Naive thymus-derived CD8-positive, alpha-beta T cell (primary cell): ENCODE data around the gene OR8K5. TPM values are rescaled to one million over a fixed set of nuclear protein-coding genes. Genes with fewer than 3 reads are reported as not detected.
"Not testable (repeated sequence)": the region's sequence is repeated elsewhere in the genome, so short reads cannot be mapped to it uniquely, and the experiment has no call there.

ENCODE experiments used
- ATAC-seq, 2 donors: fragments of 150-1000 bp; cut with Tn5 transposase in 1 of 2; sonication (Bioruptor Pico), chemical (Tn5 transposase) in 1 of 2; 1 replicate in 1 of 2; 2 replicates in 1 of 2; pipeline ENCODE4 v1.10.0; 2021; ENCODE audit warnings: mild to moderate bottlenecking in 2 of 2, moderate library complexity in 2 of 2
- POLR2A ChIA-PET: fragments of 350-600 bp; sonication (Branson Sonifier 250); formaldehyde crosslinking; loops from one replicate; lab custom pipeline; 2021; ENCODE audit warnings: antibody characterized with exemption; lab: Charles Lee
- DNase-seq, 10 donors: peaks; one replicate each; pipeline versions ENCODE4 v3.0.0 to v3.0.0-alpha.2; 2020 to 2022
- H3K27ac Mint-ChIP-seq, 10 donors: one replicate each; pipeline ENCODE4 v1.8.0; 2020 to 2022; ENCODE audit warnings: mild to moderate bottlenecking in 10 of 10, mixed read lengths in 10 of 10, moderate library complexity in 4 of 10, inconsistent platforms in 1 of 10
- H3K27me3 Mint-ChIP-seq, 5 donors: one replicate each; pipeline ENCODE4 v1.8.0; 2021 to 2022; ENCODE audit warnings: mixed read lengths in 5 of 5
- H3K36me3 Mint-ChIP-seq, 3 donors: one replicate each; pipeline ENCODE4 v1.8.0; 2020 to 2022; ENCODE audit warnings: mixed read lengths in 3 of 3, mild to moderate bottlenecking in 2 of 3, inconsistent platforms in 1 of 3
- H3K4me1 Mint-ChIP-seq, 4 donors: one replicate each; pipeline ENCODE4 v1.8.0; 2021 to 2022; ENCODE audit warnings: mixed read lengths in 4 of 4
- H3K4me3 Mint-ChIP-seq, 10 donors: one replicate each; pipeline ENCODE4 v1.8.0; 2020 to 2022; ENCODE audit warnings: mild to moderate bottlenecking in 10 of 10, mixed read lengths in 10 of 10, moderate library complexity in 6 of 10, inconsistent platforms in 1 of 10
- H3K9me3 Mint-ChIP-seq, 9 donors: one replicate each; pipeline ENCODE4 v1.8.0; 2020 to 2022; ENCODE audit warnings: mixed read lengths in 9 of 9, mild to moderate bottlenecking in 3 of 9, inconsistent platforms in 1 of 9, moderate library complexity in 1 of 9
- polyA plus RNA-seq, 3 donors: library from polyadenylated mRNA; unstranded; fragments of 300-500 nt; fragmentation: Illumina TruSeq; gene quantifications; one replicate each; pipeline ENCODE4 v1.2.3, GENCODE V29; 2021
- total RNA-seq, 8 experiments: library from RNA in 2 of 8; stranded (reverse) in 2 of 8; gene quantifications; one replicate each; pipeline ENCODE4 v1.2.3 and lab custom pipeline; 2021 to 2026

Gene OR8K5
- not detected for total RNA-seq
- not detected for polyA plus RNA-seq
- 0 reads per million in 6 experiments for total RNA-seq (lab: John Stamatoyannopoulos, UW)

DNA sequence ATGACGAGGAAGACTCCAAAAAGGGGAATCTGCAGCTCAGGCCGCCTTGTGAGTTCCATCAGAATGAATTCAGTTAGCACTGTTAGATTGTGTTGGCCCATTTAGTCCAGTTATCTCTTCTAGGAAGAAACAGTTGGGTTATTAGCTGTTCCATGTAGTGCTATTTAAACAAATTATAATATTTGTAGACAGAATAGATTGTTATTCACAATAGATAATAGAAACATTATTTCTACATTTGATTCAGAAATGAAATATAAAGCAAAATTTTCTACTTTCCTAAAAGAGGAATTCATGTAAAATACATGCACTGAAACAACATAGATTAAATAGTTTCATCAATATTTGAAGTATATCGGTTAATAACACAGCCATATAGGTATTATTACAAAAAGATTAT, at the start of gene OR8K5:
Gene OR8K5, minus strand, starts transcription at position 101 of the 400 bp plus-strand sequence. Its CDS starts 0 bp downstream, at position 101.
- DNase-seq = no peak
- no peak within 1 kb of the TSS for H3K4me3 Mint-ChIP-seq
- H3K9me3 Mint-ChIP-seq = peaks cover 7 to 36% (median 21%) of the 10 kb centered on the region in 9 donors
- peaks cover 0 to 1% (median 0%) of the 10 kb centered on the region in 4 donors for H3K4me1 Mint-ChIP-seq
- no peak within 1 kb of the TSS for H3K27ac Mint-ChIP-seq
- no peaks in the 10 kb centered on the region for H3K27me3 Mint-ChIP-seq
- ATAC-seq = no peak
- POLR2A ChIA-PET = no interaction called here
- H3K36me3 Mint-ChIP-seq = peaks cover 0 to 3% (median 0%) of the 10 kb centered on the region in 3 donors

- H3K27ac Mint-ChIP-seq = no peak overlapping the region
- DNase-seq (no peak), ATAC-seq (no peak)
- no peak overlapping the region for H3K4me3 Mint-ChIP-seq
- H3K27me3 Mint-ChIP-seq = no peaks in the 10 kb centered on the region
- POLR2A ChIA-PET = no interaction called here
- peaks cover 2 to 36% (median 18%) of the 10 kb centered on the region in 9 donors for H3K9me3 Mint-ChIP-seq
- H3K36me3 Mint-ChIP-seq = peaks cover 0 to 12% (median 0%) of the 10 kb centered on the region in 3 donors
- no peaks in the 10 kb centered on the region for H3K4me1 Mint-ChIP-seq
These were observed 47.7 kb upstream of the OR8K5 start for GRCh38 chr11:56207790-56208189.

GRCh38 chr11:56197367-56197766, 37.2 kb upstream of the OR8K5 start:
- no peak for ATAC-seq
- POLR2A ChIA-PET = no interaction called here
- no peak for DNase-seq
- H3K9me3 Mint-ChIP-seq = peaks cover 0 to 34% (median 18%) of the 10 kb centered on the region in 9 donors
- no peak overlapping the region for H3K27ac Mint-ChIP-seq
- H3K27me3 Mint-ChIP-seq = no peaks in the 10 kb centered on the region
- H3K36me3 Mint-ChIP-seq = no peaks in the 10 kb centered on the region
- no peak overlapping the region for H3K4me3 Mint-ChIP-seq
- no peaks in the 10 kb centered on the region for H3K4me1 Mint-ChIP-seq

- no peaks in the 10 kb centered on the region for H3K36me3 Mint-ChIP-seq
- DNase-seq (no peak), ATAC-seq (no peak)
These were observed 36.6 kb upstream of the OR8K5 start for GRCh38 chr11:56196705-56197104.

GRCh38 chr11:56188602-56189001, 28.5 kb upstream of the OR8K5 start:
- POLR2A ChIA-PET = no interaction called here
- no peak overlapping the region for H3K4me3 Mint-ChIP-seq
- H3K4me1 Mint-ChIP-seq = peaks cover 0 to 2% (median 0%) of the 10 kb centered on the region in 4 donors
- no peaks in the 10 kb centered on the region for H3K27me3 Mint-ChIP-seq
- no peak overlapping the region for H3K27ac Mint-ChIP-seq
- ATAC-seq (no peak), DNase-seq (no peak)
- peaks cover 4 to 23% (median 19%) of the 10 kb centered on the region in 9 donors for H3K9me3 Mint-ChIP-seq
- H3K36me3 Mint-ChIP-seq = peaks cover 0 to 4% (median 0%) of the 10 kb centered on the region in 3 donors

More at GRCh38 chr11:56196705-56197104, 36.6 kb upstream of the OR8K5 start:
- Mint-ChIP-seq H3K9me3 (peaks cover under 1 to 34% (median 18%) of the 10 kb centered on the region in 9 donors), H3K27ac (no peak overlapping the region), H3K4me3 (no peak overlapping the region), H3K27me3 (no peaks in the 10 kb centered on the region), H3K4me1 (no peaks in the 10 kb centered on the region)
- POLR2A ChIA-PET = no interaction called here

DNA sequence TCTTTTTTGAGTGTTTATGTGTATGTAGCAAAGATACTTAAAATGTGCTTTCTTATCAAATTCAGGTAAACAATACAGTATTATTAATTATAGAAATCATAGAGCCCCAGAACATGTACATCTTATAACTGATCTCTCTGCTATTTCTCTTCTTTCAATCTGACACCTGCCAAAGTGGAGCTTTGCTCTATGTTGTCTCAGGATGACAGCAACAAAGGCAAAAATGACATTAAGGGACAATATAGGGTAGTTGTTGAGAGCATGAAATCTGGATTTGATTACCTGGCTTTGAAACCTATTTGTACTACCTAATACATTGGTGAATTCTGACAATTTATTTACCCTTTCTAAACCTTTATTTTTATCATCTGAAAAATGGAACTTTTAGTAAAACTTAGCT, 23.3 kb upstream of the OR8K5 start:
- POLR2A ChIA-PET = no interaction called here
- ATAC-seq (no peak), DNase-seq (no peak)
- no peaks in the 10 kb centered on the region for H3K27me3 Mint-ChIP-seq
- H3K4me3 Mint-ChIP-seq = no peak overlapping the region
- peaks cover 0 to 2% (median 0%) of the 10 kb centered on the region in 4 donors for H3K4me1 Mint-ChIP-seq
- H3K36me3 Mint-ChIP-seq = peaks cover 0 to 8% (median 0%) of the 10 kb centered on the region in 3 donors
- peaks cover 3 to 35% (median 16%) of the 10 kb centered on the region in 9 donors for H3K9me3 Mint-ChIP-seq
- no peak overlapping the region for H3K27ac Mint-ChIP-seq

GRCh38 chr11:56176318-56176717, 16.2 kb upstream of the OR8K5 start, which contains the start of gene OR5J2:
Gene OR5J2 (plus strand): TSS chr11:56176618. CDS start chr11:56176618, 0 bp downstream.
- POLR2A ChIA-PET = no interaction called here
- no peaks in the 10 kb centered on the region for H3K4me1 Mint-ChIP-seq
- no peak for ATAC-seq
- no peak within 1 kb of the TSS for H3K4me3 Mint-ChIP-seq
- peaks cover 9 to 29% (median 12%) of the 10 kb centered on the region in 9 donors for H3K9me3 Mint-ChIP-seq
- H3K27ac Mint-ChIP-seq = no peak within 1 kb of the TSS
- H3K27me3 Mint-ChIP-seq = no peaks in the 10 kb centered on the region
- DNase-seq = no peak
- H3K36me3 Mint-ChIP-seq = peaks cover 0 to 7% (median 0%) of the 10 kb centered on the region in 3 donors

GRCh38 chr11:56172256-56172830, 12.2 kb upstream of the OR8K5 start:
- Mint-ChIP-seq H3K27me3 (no peaks in the 10 kb centered on the region), H3K36me3 (peaks cover 0 to 8% (median 0%) of the 10 kb centered on the region in 3 donors), H3K4me1 (no peaks in the 10 kb centered on the region), H3K27ac (no peak overlapping the region), H3K9me3 (peaks cover 0 to 33% (median 12%) of the 10 kb centered on the region in 9 donors), H3K4me3 (no peak overlapping the region)
- DNase-seq = no peak
- ATAC-seq = no peak
- POLR2A ChIA-PET = no interaction called here

- Mint-ChIP-seq H3K4me1 (no peaks in the 10 kb centered on the region), H3K27ac (no peak overlapping the region), H3K4me3 (no peak overlapping the region), H3K36me3 (peaks cover 0 to 6% (median 0%) of the 10 kb centered on the region in 3 donors), H3K27me3 (no peaks in the 10 kb centered on the region), H3K9me3 (peaks cover 2 to 30% (median 16%) of the 10 kb centered on the region in 9 donors)
- no peak for ATAC-seq
- POLR2A ChIA-PET = no interaction called here
- no peak for DNase-seq
These were observed 3.7 kb upstream of the OR8K5 start for GRCh38 chr11:56163804-56164203.

DNA sequence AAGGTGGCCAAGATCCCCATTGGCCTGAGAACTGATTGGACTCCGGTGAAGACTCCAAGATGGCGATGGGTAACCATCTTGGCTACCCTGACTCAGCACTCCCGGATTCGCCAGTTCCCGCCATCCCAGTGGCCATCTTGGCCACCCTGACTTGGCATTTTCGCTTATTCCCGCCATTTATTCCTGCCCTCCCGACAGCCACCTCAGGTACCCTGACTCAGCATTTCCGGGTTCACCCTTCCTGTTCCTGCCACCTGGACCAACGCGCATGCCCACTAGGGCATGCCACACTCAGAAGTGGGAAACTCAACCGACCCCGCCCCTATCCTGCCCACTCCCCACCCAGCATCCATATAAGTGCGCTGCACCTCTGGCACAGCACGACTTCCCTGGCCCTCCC, 7.8 kb downstream of the OR8K5 start:
- Mint-ChIP-seq H3K27me3 (no peaks in the 10 kb centered on the region), H3K4me3 (no peak overlapping the region), H3K4me1 (no peaks in the 10 kb centered on the region), H3K27ac (no peak overlapping the region), H3K9me3 (peaks cover 11 to 77% (median 27%) of the 10 kb centered on the region in 9 donors), H3K36me3 (peaks cover 0 to 14% (median 0%) of the 10 kb centered on the region in 3 donors)
- no peak for DNase-seq
- POLR2A ChIA-PET = no interaction called here
- ATAC-seq = no peak

- no peaks in the 10 kb centered on the region for H3K4me1 Mint-ChIP-seq
- POLR2A ChIA-PET = no interaction called here
- H3K9me3 Mint-ChIP-seq = peaks cover 8 to 70% (median 25%) of the 10 kb centered on the region in 9 donors
- DNase-seq (no peak), ATAC-seq (no peak)
- no peaks in the 10 kb centered on the region for H3K27me3 Mint-ChIP-seq
- no peak overlapping the region for H3K4me3 Mint-ChIP-seq
- peaks cover 0 to 13% (median 0%) of the 10 kb centered on the region in 3 donors for H3K36me3 Mint-ChIP-seq
- no peak overlapping the region for H3K27ac Mint-ChIP-seq
These were observed 8.7 kb downstream of the OR8K5 start for GRCh38 chr11:56151376-56151775.

DNA sequence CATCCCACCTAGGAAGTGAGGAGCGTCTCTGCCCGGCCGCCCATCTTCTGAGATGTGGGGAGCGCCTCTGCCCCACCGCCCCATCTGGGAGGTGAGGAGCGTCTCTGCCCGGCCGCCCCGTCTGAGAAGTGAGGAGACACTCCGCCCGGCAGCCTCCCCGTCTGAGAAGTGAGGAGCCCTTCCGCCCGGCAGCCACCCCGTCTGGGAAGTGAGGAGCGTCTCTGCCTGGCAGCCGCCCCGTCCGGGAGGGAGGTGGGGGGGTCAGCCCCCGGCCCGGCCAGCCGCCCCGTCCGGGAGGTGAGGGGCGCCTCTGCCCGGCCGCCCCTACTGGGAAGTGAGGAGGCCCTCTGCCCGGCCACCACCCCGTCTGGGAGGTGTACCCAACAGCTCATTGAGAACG, 16.4 kb downstream of the OR8K5 start:
- H3K27me3 Mint-ChIP-seq, POLR2A ChIA-PET, ATAC-seq, H3K36me3 Mint-ChIP-seq, DNase-seq, H3K4me3 Mint-ChIP-seq, H3K27ac Mint-ChIP-seq, H3K4me1 Mint-ChIP-seq: not testable (repeated sequence)
- peaks cover 7 to 31% (median 18%) of the 10 kb centered on the region in 9 donors for H3K9me3 Mint-ChIP-seq

DNA sequence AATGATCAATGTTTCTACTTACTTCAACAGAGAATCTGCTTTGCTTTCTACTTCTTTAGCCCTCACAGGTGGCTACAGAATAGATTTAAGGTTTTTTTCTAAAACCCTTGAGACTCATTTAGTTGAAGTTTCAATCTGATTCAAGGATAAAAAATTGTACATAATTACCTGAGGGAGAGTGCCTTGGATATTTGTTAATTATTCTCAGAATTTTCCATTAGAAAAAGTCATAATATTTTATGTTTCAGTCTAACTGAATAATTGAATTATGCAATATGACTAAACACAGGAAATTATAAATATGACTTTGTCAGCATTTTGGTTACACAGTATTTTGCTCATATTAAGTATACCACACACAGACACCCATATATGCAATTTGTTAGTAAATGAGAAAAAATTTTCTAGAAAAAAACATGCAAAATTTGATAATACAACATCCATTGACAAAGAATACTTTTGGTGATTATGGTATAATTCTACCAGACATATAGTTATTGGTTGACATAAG, 19.9 kb downstream of the OR8K5 start, which contains the start of gene OR8J3:
Gene OR8J3, minus strand, starts transcription at position 51 of the 511 bp plus-strand sequence. CDS start 2,483 bp downstream, outside the sequence.
- H3K36me3 Mint-ChIP-seq = peaks cover 0 to 6% (median 0%) of the 10 kb centered on the region in 3 donors
- H3K4me3 Mint-ChIP-seq = no peak within 1 kb of the TSS
- H3K9me3 Mint-ChIP-seq = peaks cover 5 to 41% (median 19%) of the 10 kb centered on the region in 9 donors
- ATAC-seq (no peak), DNase-seq (no peak)
- POLR2A ChIA-PET = no interaction called here
- no peaks in the 10 kb centered on the region for H3K27me3 Mint-ChIP-seq
- H3K27ac Mint-ChIP-seq = no peak within 1 kb of the TSS
- H3K4me1 Mint-ChIP-seq = no peaks in the 10 kb centered on the region
